ENCODE data around the gene RNF121.
A peak's percentile ranks its signal among the peaks of the same experiment; 100 is the strongest.

RNF121 gene

GRCh38 chr11:72012091-72012630 is 83.3 kb downstream of the RNF121 start:
- no peak for DNase-seq (ENCODE audit: low read depth)
- TF ChIP-seq CTCF (IDR thresholded peaks at IDR 0.05; ENCODE audit: low read depth, low read length, missing control alignments): no peak
- H3K4me3 ChIP-seq (ENCODE audit: low read depth, low read length): no peak overlapping the region

GRCh38 chr11:72012897-72013721 is 84.3 kb downstream of the RNF121 start:
- no peak for TF ChIP-seq CTCF (IDR thresholded peaks at IDR 0.05; ENCODE audit: low read depth, low read length, missing control alignments)
- H3K4me3 ChIP-seq (ENCODE audit: low read depth, low read length): no peak overlapping the region
- DNase-seq (ENCODE audit: low read depth): no peak

GRCh38 chr11:72013765-72014711 is 85.2 kb downstream of the RNF121 start:
- TF ChIP-seq CTCF (IDR thresholded peaks at IDR 0.05; ENCODE audit: low read depth, low read length, missing control alignments): no peak
- no peak overlapping the region for H3K4me3 ChIP-seq (ENCODE audit: low read depth, low read length)
- DNase-seq (ENCODE audit: low read depth): no peak

- H3K4me3 ChIP-seq (ENCODE audit: low read depth, low read length): no peak overlapping the region
Observed at GRCh38 chr11:72014761-72015320, 86.0 kb downstream of the RNF121 start.

GRCh38 chr11:72015511-72016061 is 86.7 kb downstream of the RNF121 start:
- no peak for DNase-seq (ENCODE audit: low read depth)
- peak; percentile 51 for TF ChIP-seq CTCF (IDR thresholded peaks at IDR 0.05; ENCODE audit: low read depth, low read length, missing control alignments)
- H3K4me3 ChIP-seq (ENCODE audit: low read depth, low read length): no peak overlapping the region

More at GRCh38 chr11:72014761-72015320, 86.0 kb downstream of the RNF121 start:
- no peak for TF ChIP-seq CTCF (IDR thresholded peaks at IDR 0.05; ENCODE audit: low read depth, low read length, missing control alignments)
- DNase-seq (ENCODE audit: low read depth): no peak

GRCh38 chr11:72018171-72018570 is 89.3 kb downstream of the RNF121 start:
- no peak overlapping the region for H3K4me3 ChIP-seq (ENCODE audit: low read depth, low read length)
- DNase-seq (ENCODE audit: low read depth): no peak
- no peak for TF ChIP-seq CTCF (IDR thresholded peaks at IDR 0.05; ENCODE audit: low read depth, low read length, missing control alignments)
